Spleen (tissue), 11 donors: ENCODE measurements around the gene UBASH3B. TPM values are rescaled to one million over a fixed set of nuclear protein-coding genes. Genes with fewer than 3 reads are reported as not detected.

Experiments used
- DNase-seq: peaks from one replicate; pipeline ENCODE4 v3.0.0-alpha.2; 2020
- H3K27ac ChIP-seq, 8 donors: fragments of 200-600 bp; sonication (generic) in 7 of 8; 1 replicate in 4 of 8; 2 replicates in 4 of 8; pipeline versions ENCODE4 v1.5.0 to v1.8.0; 2016 to 2021; ENCODE audit warnings: inconsistent platforms in 4 of 8, mild to moderate bottlenecking in 4 of 8, moderate library complexity in 1 of 8
- H3K27me3 ChIP-seq, 7 donors: fragments of 200-600 bp; sonication (generic) in 6 of 7; replicated peaks in 1 of 7; 1 replicate in 4 of 7; 2 replicates in 3 of 7; pipeline versions ENCODE4 v1.5.0 to v1.8.0; 2016 to 2021; ENCODE audit warnings: inconsistent platforms in 3 of 7, mild to moderate bottlenecking in 1 of 7
- H3K36me3 ChIP-seq, 6 donors: fragments of 200-600 bp; sonication (generic) in 5 of 6; 1 replicate in 4 of 6; 2 replicates in 2 of 6; pipeline versions ENCODE4 v1.5.0 to v1.8.0; 2016 to 2021; ENCODE audit warnings: inconsistent platforms in 2 of 6
- H3K4me1 ChIP-seq, 6 donors: fragments of 200-600 bp; sonication (generic) in 5 of 6; 1 replicate in 3 of 6; 2 replicates in 3 of 6; pipeline versions ENCODE4 v1.5.0 to v1.8.0; 2016 to 2021; ENCODE audit warnings: inconsistent platforms in 3 of 6
- H3K4me3 ChIP-seq, 8 donors: fragments of 200-600 bp; sonication (generic) in 7 of 8; 1 replicate in 4 of 8; 2 replicates in 4 of 8; pipeline versions ENCODE4 v1.5.0 to v1.8.0; 2016 to 2021; ENCODE audit warnings: inconsistent platforms in 4 of 8, mild to moderate bottlenecking in 4 of 8, moderate library complexity in 2 of 8
- H3K9me3 ChIP-seq, 8 donors: fragments of 200-600 bp; sonication (generic) in 7 of 8; 1 replicate in 4 of 8; 2 replicates in 4 of 8; pipeline versions ENCODE4 v1.5.0 to v1.8.0; 2016 to 2021; ENCODE audit warnings: inconsistent platforms in 4 of 8
- POLR2A ChIP-seq, 3 donors: fragments of 450-650 bp; IDR thresholded peaks; one replicate each; pipeline ENCODE4 v1.5.1; 2017; ENCODE audit warnings: antibody characterized with exemption in 3 of 3, mild to moderate bottlenecking in 1 of 3
- POLR2AphosphoS5 ChIP-seq, 3 donors: sonication (generic); formaldehyde crosslinking; IDR thresholded peaks; one replicate each; pipeline ENCODE4 v1.5.1; 2017; ENCODE audit warnings: antibody characterized with exemption in 3 of 3
- WGBS, 5 donors: extraction: QIAGEN DNeasy Blood & Tissue Kit in 3 of 5; methylation state at CpG; one replicate each; pipeline versions ENCODE4 v1.1.5 to v1.1.7; 2013 to 2018; 5-methylcytosine and 5-hydroxymethylcytosine counted together
- intact Hi-C: fragments of 100-400 bp; cut with DNase I; formaldehyde crosslinking; loops from one replicate; pipeline ENCODE4 v1.15.0; 2023; ENCODE audit warnings: low total_unique reads
- polyA plus RNA-seq, 3 donors: library from polyadenylated mRNA; stranded (reverse); fragments of 200-250 nt; gene quantifications; one replicate each; pipeline ENCODE4 v1.2.1, GENCODE V29; 2013
- total RNA-seq, 7 donors: library from RNA; depleted of rRNA in 3 of 7; stranded (reverse); fragments of >200 nt in 3 of 7; fragmentation: NEBNext Ultra II Directional in 4 of 7; extraction: Animal tissue kit (Norgen Biotek cat#: 25700) in 4 of 7; gene quantifications; one replicate each; pipeline versions ENCODE4 v1.1.0 to v1.2.1, GENCODE V29; 2016 to 2021
- TF ChIP-seq, protein P1 (sequence below), 11 experiments: fragments of 200-600 bp in 7 of 11; fragments of 450-650 bp in 4 of 11; sonication (generic) in 4 of 11; IDR thresholded peaks in 8 of 11; conservative IDR thresholded peaks in 3 of 11; 1 replicate in 7 of 11; 2 replicates in 4 of 11; pipeline versions ENCODE4 v1.4.0 to v1.8.0; 2016 to 2021; ENCODE audit warnings: antibody characterized with exemption in 11 of 11, inconsistent platforms in 4 of 11, mild to moderate bottlenecking in 1 of 11
- donor health status: healthy with polysubstance abuse.
- donor health status: DM: no; HTN: no; CAD: no; lungs with moderate emphysema.
- donor health status: DM: no; HTN: no; CAD: no.
- donor health status: Bipolar disorder and iron deficiency.
- donor health status: healthy.
- donor health status: DM: no; HTN: no; CAD: no.
- donor health status: DM: yes; HTN: yes; CAD: no.

UBASH3B gene
- total and polyA plus RNA-seq, 10 donors, result 4.4 to 190 (median 77.9) TPM

DNA sequence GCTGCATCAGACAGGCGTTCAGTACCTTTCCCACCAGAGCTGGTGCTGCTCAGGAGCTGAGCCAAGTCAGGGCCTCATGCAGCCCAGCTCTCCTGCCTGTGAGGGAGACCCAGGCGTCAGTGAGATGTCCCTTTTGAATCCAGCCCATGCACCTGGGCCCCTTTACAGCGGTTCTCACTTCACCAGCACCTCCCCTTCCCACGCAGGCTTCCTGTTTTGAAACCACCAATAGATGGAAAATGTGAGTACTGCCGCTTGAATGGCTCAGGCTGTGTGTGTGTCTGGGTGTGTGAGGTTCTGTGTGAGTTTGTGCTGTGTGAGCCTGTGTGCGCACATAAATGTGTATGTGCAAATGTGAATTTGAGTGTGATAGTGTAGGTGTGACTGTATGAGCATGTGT is 88.4 kb downstream of the UBASH3B start:
- Histone ChIP-seq H3K27me3 (no peaks in the 10 kb centered on the region), H3K27ac (peak overlapping the region; percentile 31 to 89 (median 80)), H3K9me3 (no peaks in the 10 kb centered on the region), H3K4me1 (peaks cover 67 to 100% (median 87%) of the 10 kb centered on the region in 6 donors), H3K36me3 (no peaks in the 10 kb centered on the region), H3K4me3 (peak overlapping the region in 1 of 8 donors; percentile 46)
- DNase-seq, result peak; percentile 88
- TF ChIP-seq POLR2AphosphoS5 (IDR thresholded peaks at IDR 0.05) (peak; percentile 57 to 88 (median 82)), POLR2A (IDR thresholded peaks at IDR 0.05) (peak in 2 of 3 donors; percentile 11 to 22)
- TF ChIP-seq, protein P1, sequence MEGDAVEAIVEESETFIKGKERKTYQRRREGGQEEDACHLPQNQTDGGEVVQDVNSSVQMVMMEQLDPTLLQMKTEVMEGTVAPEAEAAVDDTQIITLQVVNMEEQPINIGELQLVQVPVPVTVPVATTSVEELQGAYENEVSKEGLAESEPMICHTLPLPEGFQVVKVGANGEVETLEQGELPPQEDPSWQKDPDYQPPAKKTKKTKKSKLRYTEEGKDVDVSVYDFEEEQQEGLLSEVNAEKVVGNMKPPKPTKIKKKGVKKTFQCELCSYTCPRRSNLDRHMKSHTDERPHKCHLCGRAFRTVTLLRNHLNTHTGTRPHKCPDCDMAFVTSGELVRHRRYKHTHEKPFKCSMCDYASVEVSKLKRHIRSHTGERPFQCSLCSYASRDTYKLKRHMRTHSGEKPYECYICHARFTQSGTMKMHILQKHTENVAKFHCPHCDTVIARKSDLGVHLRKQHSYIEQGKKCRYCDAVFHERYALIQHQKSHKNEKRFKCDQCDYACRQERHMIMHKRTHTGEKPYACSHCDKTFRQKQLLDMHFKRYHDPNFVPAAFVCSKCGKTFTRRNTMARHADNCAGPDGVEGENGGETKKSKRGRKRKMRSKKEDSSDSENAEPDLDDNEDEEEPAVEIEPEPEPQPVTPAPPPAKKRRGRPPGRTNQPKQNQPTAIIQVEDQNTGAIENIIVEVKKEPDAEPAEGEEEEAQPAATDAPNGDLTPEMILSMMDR (IDR thresholded peaks at IDR 0.05 in 8 of 11, conservative IDR thresholded peaks at IDR 0.05 in 3 of 11), result no peak
- WGBS, 5 donors, result 3 to 48% (median 20%) methylated on average over 6 of the region's 6 CpGs
- intact Hi-C loops, result no loop called here

DNA sequence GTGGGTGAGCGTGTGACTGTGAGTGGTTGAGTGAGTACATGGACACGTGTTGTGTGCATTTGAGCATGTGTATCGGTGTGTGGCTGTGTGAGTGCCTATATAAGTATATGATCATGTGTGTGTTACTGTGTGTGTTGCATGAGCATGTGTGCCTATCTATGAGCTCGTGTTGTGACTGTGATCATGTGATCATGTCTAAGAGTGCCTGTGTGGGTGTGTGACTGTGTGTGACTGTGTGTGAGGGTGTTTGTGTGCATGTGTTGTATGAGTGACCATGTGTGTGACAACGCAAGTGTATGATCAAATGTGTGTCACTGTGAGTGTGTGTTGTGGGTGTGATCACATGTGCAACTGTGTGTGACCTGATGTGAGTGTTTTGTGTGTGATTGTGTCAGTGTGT is 88.8 kb downstream of the UBASH3B start:
- TF ChIP-seq, protein P1 (IDR thresholded peaks at IDR 0.05 in 8 of 11, conservative IDR thresholded peaks at IDR 0.05 in 3 of 11), result peak in 1 of 11 experiments; percentile 7
- no peak for TF ChIP-seq POLR2A (IDR thresholded peaks at IDR 0.05)
- H3K27ac ChIP-seq, result peak overlapping the region; percentile 31 to 89 (median 80)
- no peaks in the 10 kb centered on the region for H3K36me3 ChIP-seq
- intact Hi-C loops, result no loop called here
- H3K9me3 ChIP-seq, result no peaks in the 10 kb centered on the region
- peak overlapping the region in 1 of 8 donors; percentile 46 for H3K4me3 ChIP-seq
- H3K27me3 ChIP-seq, result no peaks in the 10 kb centered on the region
- H3K4me1 ChIP-seq, result peaks cover 69 to 100% (median 91%) of the 10 kb centered on the region in 6 donors
- 34 to 56% (median 48%) methylated on average over 5 of the region's 5 CpGs for WGBS, 5 donors
- no peak for DNase-seq

DNA sequence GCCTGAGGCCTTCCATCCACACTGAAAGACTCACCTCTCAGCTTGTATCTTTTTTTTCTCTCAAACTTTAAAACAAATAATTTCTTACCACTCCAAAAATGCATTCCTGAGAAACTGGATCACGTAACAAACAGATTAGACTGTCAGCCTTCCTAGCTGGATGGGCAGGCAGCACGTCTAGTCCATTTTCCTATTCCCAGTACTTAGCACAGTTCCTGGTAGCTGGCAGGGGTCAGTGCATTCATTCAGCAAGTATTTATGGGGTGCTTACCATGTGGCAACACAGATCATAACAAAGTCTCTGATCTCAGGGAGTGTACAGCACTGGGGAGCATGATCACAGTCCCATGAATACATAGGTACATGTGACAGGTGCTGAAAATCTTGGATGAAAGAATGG is 89.6 kb downstream of the UBASH3B start:
- intact Hi-C loops, result no loop called here
- Histone ChIP-seq H3K9me3 (no peaks in the 10 kb centered on the region), H3K27ac (peak overlapping the region; percentile 38 to 89 (median 78)), H3K36me3 (no peaks in the 10 kb centered on the region), H3K27me3 (no peaks in the 10 kb centered on the region), H3K4me3 (no peak overlapping the region), H3K4me1 (peaks cover 67 to 100% (median 95%) of the 10 kb centered on the region in 6 donors)
- no peak for DNase-seq
- 78 to 98% (median 88%) methylated on average over 2 of the region's 2 CpGs for WGBS, 5 donors
- TF ChIP-seq POLR2A (IDR thresholded peaks at IDR 0.05), result no peak
- TF ChIP-seq POLR2AphosphoS5 (IDR thresholded peaks at IDR 0.05), result no peak
- TF ChIP-seq, protein P1 (IDR thresholded peaks at IDR 0.05 in 8 of 11, conservative IDR thresholded peaks at IDR 0.05 in 3 of 11), result no peak

DNA sequence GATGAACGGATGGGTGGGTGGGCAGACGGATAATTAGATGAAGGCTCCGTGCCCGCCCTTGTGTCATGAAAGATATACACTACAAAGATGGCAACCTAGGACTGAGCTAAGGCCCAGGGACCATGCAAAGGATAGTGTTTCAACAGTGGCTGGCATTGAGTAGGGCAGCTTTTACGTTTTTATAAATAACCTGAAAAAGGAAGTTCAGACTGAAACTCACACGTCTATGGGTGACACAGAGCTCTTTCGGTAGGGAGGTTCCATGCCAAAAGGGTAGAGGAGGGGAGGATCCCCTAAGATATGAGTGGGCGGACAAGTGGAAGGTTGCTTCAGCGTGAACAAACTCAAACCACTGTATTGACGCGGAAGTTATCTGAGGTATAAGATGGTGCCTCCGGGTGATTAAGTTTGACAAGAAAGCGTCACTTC is 90.5 kb downstream of the UBASH3B start:
- peaks cover 0 to 4% (median 0%) of the 10 kb centered on the region in 6 donors for H3K36me3 ChIP-seq
- peak in 1 of 3 donors; percentile 85 for TF ChIP-seq POLR2AphosphoS5 (IDR thresholded peaks at IDR 0.05)
- TF ChIP-seq, protein P1 (IDR thresholded peaks at IDR 0.05 in 8 of 11, conservative IDR thresholded peaks at IDR 0.05 in 3 of 11), result no peak
- peak overlapping the region in 7 of 8 donors; percentile 53 to 89 (median 82) for H3K27ac ChIP-seq
- no peak for DNase-seq
- H3K4me1 ChIP-seq, result peaks cover 58 to 100% (median 90%) of the 10 kb centered on the region in 6 donors
- WGBS, 5 donors, result 41 to 60% (median 45%) methylated on average over 13 of the region's 13 CpGs
- intact Hi-C loops, result no loop called here
- H3K27me3 ChIP-seq, result no peaks in the 10 kb centered on the region
- no peak overlapping the region for H3K4me3 ChIP-seq
- no peaks in the 10 kb centered on the region for H3K9me3 ChIP-seq
